ENCODE measurements around the gene CISD3.
A peak's percentile ranks its signal among the peaks of the same experiment; 100 is the strongest.

CISD3 gene

GRCh38 chr17:38746004-38746848, 16.1 kb downstream of the CISD3 start (continued):
- TF ChIP-seq GFI1B (tag by site-specific recombination; IDR thresholded peaks at IDR 0.05): no peak
- no peak for TF ChIP-seq BCL11A (tag by site-specific recombination; IDR thresholded peaks at IDR 0.05; ENCODE audit: low read depth)
- TF ChIP-seq ZFP3 (tag by site-specific recombination; IDR thresholded peaks at IDR 0.05; ENCODE audit: low read depth): no peak
- TF ChIP-seq PBX3 (CRISPR knock-in tag; IDR thresholded peaks at IDR 0.05): no peak
- no peak for TF ChIP-seq KLF7 (tag by site-specific recombination; IDR thresholded peaks at IDR 0.05; ENCODE audit: borderline replicate concordance)
- TF ChIP-seq, protein P1, sequence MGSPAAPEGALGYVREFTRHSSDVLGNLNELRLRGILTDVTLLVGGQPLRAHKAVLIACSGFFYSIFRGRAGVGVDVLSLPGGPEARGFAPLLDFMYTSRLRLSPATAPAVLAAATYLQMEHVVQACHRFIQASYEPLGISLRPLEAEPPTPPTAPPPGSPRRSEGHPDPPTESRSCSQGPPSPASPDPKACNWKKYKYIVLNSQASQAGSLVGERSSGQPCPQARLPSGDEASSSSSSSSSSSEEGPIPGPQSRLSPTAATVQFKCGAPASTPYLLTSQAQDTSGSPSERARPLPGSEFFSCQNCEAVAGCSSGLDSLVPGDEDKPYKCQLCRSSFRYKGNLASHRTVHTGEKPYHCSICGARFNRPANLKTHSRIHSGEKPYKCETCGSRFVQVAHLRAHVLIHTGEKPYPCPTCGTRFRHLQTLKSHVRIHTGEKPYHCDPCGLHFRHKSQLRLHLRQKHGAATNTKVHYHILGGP (tag by site-specific recombination; IDR thresholded peaks at IDR 0.05): no peak
- TF ChIP-seq ZNF747 (tag by site-specific recombination; IDR thresholded peaks at IDR 0.05): no peak
- no peak for TF ChIP-seq ZNF433 (tag by site-specific recombination; IDR thresholded peaks at IDR 0.05; ENCODE audit: low read depth)
- TF ChIP-seq ZNF639 (tag by site-specific recombination; IDR thresholded peaks at IDR 0.05): peak; percentile 34; the same call in 1 of the 2 replicates
- TF ChIP-seq, protein P2, sequence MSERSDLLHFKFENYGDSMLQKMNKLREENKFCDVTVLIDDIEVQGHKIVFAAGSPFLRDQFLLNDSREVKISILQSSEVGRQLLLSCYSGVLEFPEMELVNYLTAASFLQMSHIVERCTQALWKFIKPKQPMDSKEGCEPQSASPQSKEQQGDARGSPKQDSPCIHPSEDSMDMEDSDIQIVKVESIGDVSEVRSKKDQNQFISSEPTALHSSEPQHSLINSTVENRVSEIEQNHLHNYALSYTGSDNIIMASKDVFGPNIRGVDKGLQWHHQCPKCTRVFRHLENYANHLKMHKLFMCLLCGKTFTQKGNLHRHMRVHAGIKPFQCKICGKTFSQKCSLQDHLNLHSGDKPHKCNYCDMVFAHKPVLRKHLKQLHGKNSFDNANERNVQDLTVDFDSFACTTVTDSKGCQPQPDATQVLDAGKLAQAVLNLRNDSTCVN (tag by site-specific recombination; optimal IDR thresholded peaks at IDR 0.05): no peak
- TF ChIP-seq ZBTB20 (tag by site-specific recombination; IDR thresholded peaks at IDR 0.05): peak; percentile 69; the same call in 1 of the 2 replicates
- TF ChIP-seq ZBTB21 (tag by site-specific recombination; IDR thresholded peaks at IDR 0.05): no peak
- no peak for TF ChIP-seq ZNF529 (tag by site-specific recombination; IDR thresholded peaks at IDR 0.05; ENCODE audit: insufficient replicate concordance)
- TF ChIP-seq ZSCAN4 (tag by site-specific recombination; IDR thresholded peaks at IDR 0.05): peak; percentile 83
- no peak for TF ChIP-seq KLF16 (tag by site-specific recombination; IDR thresholded peaks at IDR 0.05)
- TF ChIP-seq, protein P3, sequence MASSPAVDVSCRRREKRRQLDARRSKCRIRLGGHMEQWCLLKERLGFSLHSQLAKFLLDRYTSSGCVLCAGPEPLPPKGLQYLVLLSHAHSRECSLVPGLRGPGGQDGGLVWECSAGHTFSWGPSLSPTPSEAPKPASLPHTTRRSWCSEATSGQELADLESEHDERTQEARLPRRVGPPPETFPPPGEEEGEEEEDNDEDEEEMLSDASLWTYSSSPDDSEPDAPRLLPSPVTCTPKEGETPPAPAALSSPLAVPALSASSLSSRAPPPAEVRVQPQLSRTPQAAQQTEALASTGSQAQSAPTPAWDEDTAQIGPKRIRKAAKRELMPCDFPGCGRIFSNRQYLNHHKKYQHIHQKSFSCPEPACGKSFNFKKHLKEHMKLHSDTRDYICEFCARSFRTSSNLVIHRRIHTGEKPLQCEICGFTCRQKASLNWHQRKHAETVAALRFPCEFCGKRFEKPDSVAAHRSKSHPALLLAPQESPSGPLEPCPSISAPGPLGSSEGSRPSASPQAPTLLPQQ (tag by site-specific recombination; IDR thresholded peaks at IDR 0.05): no peak
- TF ChIP-seq, protein P4, sequence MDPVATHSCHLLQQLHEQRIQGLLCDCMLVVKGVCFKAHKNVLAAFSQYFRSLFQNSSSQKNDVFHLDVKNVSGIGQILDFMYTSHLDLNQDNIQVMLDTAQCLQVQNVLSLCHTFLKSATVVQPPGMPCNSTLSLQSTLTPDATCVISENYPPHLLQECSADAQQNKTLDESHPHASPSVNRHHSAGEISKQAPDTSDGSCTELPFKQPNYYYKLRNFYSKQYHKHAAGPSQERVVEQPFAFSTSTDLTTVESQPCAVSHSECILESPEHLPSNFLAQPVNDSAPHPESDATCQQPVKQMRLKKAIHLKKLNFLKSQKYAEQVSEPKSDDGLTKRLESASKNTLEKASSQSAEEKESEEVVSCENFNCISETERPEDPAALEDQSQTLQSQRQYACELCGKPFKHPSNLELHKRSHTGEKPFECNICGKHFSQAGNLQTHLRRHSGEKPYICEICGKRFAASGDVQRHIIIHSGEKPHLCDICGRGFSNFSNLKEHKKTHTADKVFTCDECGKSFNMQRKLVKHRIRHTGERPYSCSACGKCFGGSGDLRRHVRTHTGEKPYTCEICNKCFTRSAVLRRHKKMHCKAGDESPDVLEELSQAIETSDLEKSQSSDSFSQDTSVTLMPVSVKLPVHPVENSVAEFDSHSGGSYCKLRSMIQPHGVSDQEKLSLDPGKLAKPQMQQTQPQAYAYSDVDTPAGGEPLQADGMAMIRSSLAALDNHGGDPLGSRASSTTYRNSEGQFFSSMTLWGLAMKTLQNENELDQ (tag by site-specific recombination; IDR thresholded peaks at IDR 0.05; ENCODE audit: low read depth): no peak
- TF ChIP-seq ZNF664 (tag by site-specific recombination; IDR thresholded peaks at IDR 0.05): no peak
- no peak for TF ChIP-seq ZNF580 (tag by site-specific recombination; IDR thresholded peaks at IDR 0.05)
- no peak for TF ChIP-seq ZNF354C (tag by site-specific recombination; IDR thresholded peaks at IDR 0.05; ENCODE audit: borderline replicate concordance, low read depth)
- peak; percentile 48; the same call in 1 of the 2 replicates for TF ChIP-seq ZBTB48 (tag by site-specific recombination; IDR thresholded peaks at IDR 0.05)
- TF ChIP-seq WT1 (tag by site-specific recombination; IDR thresholded peaks at IDR 0.05): peak; percentile 89
- TF ChIP-seq ZNF521 (tag by site-specific recombination; IDR thresholded peaks at IDR 0.05): no peak
- no peak for TF ChIP-seq ZNF175 (tag by site-specific recombination; IDR thresholded peaks at IDR 0.05)
- no peak for TF ChIP-seq ZNF132 (tag by site-specific recombination; IDR thresholded peaks at IDR 0.05; ENCODE audit: borderline replicate concordance)
- TF ChIP-seq ZSCAN23 (tag by site-specific recombination; IDR thresholded peaks at IDR 0.05): peak; percentile 83; the same call in 1 of the 2 replicates
- no peak for TF ChIP-seq ZBTB17 (tag by site-specific recombination; IDR thresholded peaks at IDR 0.05)
- TF ChIP-seq GLIS1 (tag by site-specific recombination; IDR thresholded peaks at IDR 0.05): peak; percentile 66
- no peak for TF ChIP-seq OVOL3 (tag by site-specific recombination; IDR thresholded peaks at IDR 0.05)

All from HEK293 (cell line).